Measurements from ENCODE around the gene DEPDC4. TPM values are rescaled to one million over a fixed set of nuclear protein-coding genes. Genes with fewer than 3 reads are reported as not detected.

DEPDC4 gene
- total and polyA plus RNA-seq, 10 of the 15 experiments (the other 5 are each of a cell fraction or from before 2014, with no cell fraction given), result 1.5 to 4.7 (median 2.2) TPM

- Histone ChIP-seq H3K9me3 (replicated peaks; ENCODE audit: control insufficient read depth, insufficient read depth, low read length) (peaks cover 2% of the 10 kb centered on the region; the same call in 1 of the 3 replicates), H2AFZ (ENCODE audit: control insufficient read depth, low read depth, low read length) (no peak overlapping the region), H3K36me3 (ENCODE audit: control insufficient read depth in 2 of 2, insufficient read depth in 2 of 2, low read length in 1 of 2) (peaks cover 5% of the 10 kb centered on the region in 2 experiments; a peak in 2 of 4 replicates), H3K27me3 (replicated peaks in 1 of 2; ENCODE audit: control insufficient read depth in 2 of 2, insufficient read depth in 2 of 2, low read length in 1 of 2) (no peaks in the 10 kb centered on the region), H3K4me2 (ENCODE audit: control insufficient read depth, insufficient read depth) (no peak overlapping the region), H3K4me3 (no peak overlapping the region), H3K4me1 (ENCODE audit: control insufficient read depth, insufficient read depth, low read length) (no peaks in the 10 kb centered on the region), H3K27ac (ENCODE audit: control insufficient read depth, insufficient read depth) (no peak overlapping the region), H3K79me2 (ENCODE audit: control insufficient read depth, insufficient read depth, low read length) (no peaks in the 10 kb centered on the region), H3K9ac (ENCODE audit: control insufficient read depth, insufficient read depth, low read length) (no peak overlapping the region), H4K20me1 (ENCODE audit: control insufficient read depth, insufficient read depth) (no peaks in the 10 kb centered on the region)
- intact Hi-C loops (cut with micrococcal nuclease; ENCODE audit: unreplicated experiment) (no loop called here), in situ Hi-C loops (cut with MboI) (no loop called here)
- SMC1A ChIA-PET (ENCODE audit: uncharacterized antibody, unreplicated experiment), result no interaction called here
- RAD21 ChIA-PET (ENCODE audit: unreplicated experiment), result no interaction called here
- POLR2A ChIA-PET, result no interaction called here
- FAIRE-seq, result no peak
- ATAC-seq, result no peak
- BruUV-seq (replicated peaks), result no TSS peak
- CTCF ChIA-PET, result interaction anchor here (1.5 kb wide), 1 partner anchor 10 kb away, joined by 3 read pairs; no protein-coding TSS in a partner anchor
- DNase-seq (ENCODE audit: low read depth, low spot score), result no peak
- TF ChIP-seq MEF2A (IDR thresholded peaks at IDR 0.05; ENCODE audit: insufficient read depth, low read depth, low read length) (no peak), IRF5 (IDR thresholded peaks at IDR 0.05; ENCODE audit: borderline replicate concordance) (no peak), ZNF274 (IDR thresholded peaks at IDR 0.05; ENCODE audit: insufficient read depth, insufficient read length) (no peak), EGR1 (IDR thresholded peaks at IDR 0.05; ENCODE audit: borderline replicate concordance in 1 of 2, low read depth in 2 of 2, low read length in 2 of 2) (no peak), E2F4 (IDR thresholded peaks at IDR 0.05; ENCODE audit: low read depth, low read length) (no peak), ZNF24 (IDR thresholded peaks at IDR 0.05) (no peak), TCF3 (IDR thresholded peaks at IDR 0.05; ENCODE audit: borderline replicate concordance, insufficient read depth, low read depth, low read length) (no peak), USF2 (IDR thresholded peaks at IDR 0.05; ENCODE audit: borderline replicate concordance, low read depth, low read length) (no peak)
- TF ChIP-seq, protein P1, sequence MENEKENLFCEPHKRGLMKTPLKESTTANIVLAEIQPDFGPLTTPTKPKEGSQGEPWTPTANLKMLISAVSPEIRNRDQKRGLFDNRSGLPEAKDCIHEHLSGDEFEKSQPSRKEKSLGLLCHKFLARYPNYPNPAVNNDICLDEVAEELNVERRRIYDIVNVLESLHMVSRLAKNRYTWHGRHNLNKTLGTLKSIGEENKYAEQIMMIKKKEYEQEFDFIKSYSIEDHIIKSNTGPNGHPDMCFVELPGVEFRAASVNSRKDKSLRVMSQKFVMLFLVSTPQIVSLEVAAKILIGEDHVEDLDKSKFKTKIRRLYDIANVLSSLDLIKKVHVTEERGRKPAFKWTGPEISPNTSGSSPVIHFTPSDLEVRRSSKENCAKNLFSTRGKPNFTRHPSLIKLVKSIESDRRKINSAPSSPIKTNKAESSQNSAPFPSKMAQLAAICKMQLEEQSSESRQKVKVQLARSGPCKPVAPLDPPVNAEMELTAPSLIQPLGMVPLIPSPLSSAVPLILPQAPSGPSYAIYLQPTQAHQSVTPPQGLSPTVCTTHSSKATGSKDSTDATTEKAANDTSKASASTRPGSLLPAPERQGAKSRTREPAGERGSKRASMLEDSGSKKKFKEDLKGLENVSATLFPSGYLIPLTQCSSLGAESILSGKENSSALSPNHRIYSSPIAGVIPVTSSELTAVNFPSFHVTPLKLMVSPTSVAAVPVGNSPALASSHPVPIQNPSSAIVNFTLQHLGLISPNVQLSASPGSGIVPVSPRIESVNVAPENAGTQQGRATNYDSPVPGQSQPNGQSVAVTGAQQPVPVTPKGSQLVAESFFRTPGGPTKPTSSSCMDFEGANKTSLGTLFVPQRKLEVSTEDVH (IDR thresholded peaks at IDR 0.05; ENCODE audit: low read depth, partially characterized antibody), result no peak
- TF ChIP-seq, protein P2, sequence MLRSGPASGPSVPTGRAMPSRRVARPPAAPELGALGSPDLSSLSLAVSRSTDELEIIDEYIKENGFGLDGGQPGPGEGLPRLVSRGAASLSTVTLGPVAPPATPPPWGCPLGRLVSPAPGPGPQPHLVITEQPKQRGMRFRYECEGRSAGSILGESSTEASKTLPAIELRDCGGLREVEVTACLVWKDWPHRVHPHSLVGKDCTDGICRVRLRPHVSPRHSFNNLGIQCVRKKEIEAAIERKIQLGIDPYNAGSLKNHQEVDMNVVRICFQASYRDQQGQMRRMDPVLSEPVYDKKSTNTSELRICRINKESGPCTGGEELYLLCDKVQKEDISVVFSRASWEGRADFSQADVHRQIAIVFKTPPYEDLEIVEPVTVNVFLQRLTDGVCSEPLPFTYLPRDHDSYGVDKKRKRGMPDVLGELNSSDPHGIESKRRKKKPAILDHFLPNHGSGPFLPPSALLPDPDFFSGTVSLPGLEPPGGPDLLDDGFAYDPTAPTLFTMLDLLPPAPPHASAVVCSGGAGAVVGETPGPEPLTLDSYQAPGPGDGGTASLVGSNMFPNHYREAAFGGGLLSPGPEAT (IDR thresholded peaks at IDR 0.05; ENCODE audit: low read depth), result no peak
- WGBS (ENCODE audit: insufficient coverage, insufficient replicate concordance, low lambda C conversion rate, missing lambda C conversion rate), result 91% methylated on average over 1 of the region's 1 CpG
These were observed 35.2 kb upstream of the DEPDC4 start for GRCh38 chr12:100302081-100302480.
